Measurements from ENCODE around the gene PPIL1. TPM values are rescaled to one million over a fixed set of nuclear protein-coding genes. Genes with fewer than 3 reads are reported as not detected.

PPIL1 gene
- total RNA-seq, 1 experiment from 2014 or later = 87.8 TPM

- no peaks in the 10 kb centered on the region for H3K27me3 ChIP-seq (ENCODE audit: insufficient read depth, low read length)
- no peak overlapping the region for H2BK15ac ChIP-seq (ENCODE audit: low read depth, low read length)
- no peak overlapping the region for H2BK12ac ChIP-seq (ENCODE audit: insufficient read length, low read depth, low read length)
- H2BK120ac ChIP-seq (ENCODE audit: low read depth, low read length, poor library complexity, severe bottlenecking) = no peak overlapping the region
- H3K4ac ChIP-seq (ENCODE audit: low read depth, low read length) = no peak overlapping the region
- Mint-ChIP-seq H3K9me3 (no peaks in the 10 kb centered on the region; a peak in 1 of 5 replicates), H3K36me3 (ENCODE audit: insufficient read depth in 1 of 3, low read depth in 3 of 3) (no peaks in the 10 kb centered on the region), H3K27me3 (ENCODE audit: low read depth) (peaks cover 54% of the 10 kb centered on the region), H3K27ac (0 out of 7 replicates have a peak overlapping the region, but pooled peaks of 2 of the 3 experiments have one; percentile 25), H3K4me1 (peaks cover 11 to 47% of the 10 kb centered on the region in 2 experiments), H3K4me3 (no peak overlapping the region)
- H4K8ac ChIP-seq (replicated peaks; ENCODE audit: insufficient read length, low read depth, low read length) = no peak overlapping the region
- no peak overlapping the region for H3T11ph ChIP-seq (ENCODE audit: low read length)
- H3K9ac ChIP-seq (ENCODE audit: extremely low read depth, insufficient read length, low read length) = no peak overlapping the region
- no peak overlapping the region for H4K5ac ChIP-seq (ENCODE audit: insufficient read length, low read depth, low read length)
- no peak overlapping the region for H3K27ac ChIP-seq (ENCODE audit: insufficient read length, low read depth, low read length)
- no peak overlapping the region for H3K56ac ChIP-seq (ENCODE audit: insufficient read length, low read depth, low read length)
- H3K4me1 ChIP-seq (ENCODE audit: insufficient read depth, low read length) = no peaks in the 10 kb centered on the region; the same call in 1 of the 2 replicates
- H4K91ac ChIP-seq (ENCODE audit: insufficient read length, low read depth, low read length) = no peak overlapping the region
- H2AFZ ChIP-seq (ENCODE audit: low read length) = no peak overlapping the region
- TF ChIP-seq CTCF (conservative IDR thresholded peaks at IDR 0.05) = peak; percentile 47; the same call in 2 of the 3 replicates
- H2BK20ac ChIP-seq (ENCODE audit: low read depth, low read length, poor library complexity, severe bottlenecking) = no peak overlapping the region
- no peak overlapping the region for H2BK5ac ChIP-seq (ENCODE audit: insufficient read length, low read length)
- no peak overlapping the region for H2AK5ac ChIP-seq (ENCODE audit: insufficient read length, low read length)
- WGBS (ENCODE audit: extremely low coverage, insufficient read length, low lambda C conversion rate) = no CpG with 5 or more reads among the region's 16 CpGs
- no peaks in the 10 kb centered on the region for H3K23me2 ChIP-seq (ENCODE audit: insufficient read length, low read depth, low read length, poor library complexity, severe bottlenecking)
- no peaks in the 10 kb centered on the region for H4K20me1 ChIP-seq (ENCODE audit: control insufficient read depth, insufficient read depth, insufficient read length)
- no peak overlapping the region for H3K18ac ChIP-seq (ENCODE audit: insufficient read length, low read depth, low read length)
- no peak overlapping the region for H3K23ac ChIP-seq (ENCODE audit: insufficient read length, low read depth, low read length)
- no peaks in the 10 kb centered on the region for H3K79me2 ChIP-seq (ENCODE audit: insufficient read depth, low read length)
- no peaks in the 10 kb centered on the region for H3K9me3 ChIP-seq (ENCODE audit: control insufficient read depth, low read depth, low read length)
- no peaks in the 10 kb centered on the region for H3K79me1 ChIP-seq (ENCODE audit: insufficient read depth, low read depth, low read length, poor library complexity, severe bottlenecking)
- DNase-seq = peak; percentile 57
- no peak overlapping the region for H3K14ac ChIP-seq (ENCODE audit: insufficient read depth, low read length)
- no peak overlapping the region for H3K4me2 ChIP-seq (ENCODE audit: insufficient read depth, insufficient read length, low read length)
These were observed 64.4 kb downstream of the PPIL1 start for GRCh38 chr6:36809941-36810803.

All from H9 (cell line).